Thoracic aorta (tissue), 2 donors: ENCODE data around the gene MMP14. TPM values are rescaled to one million over a fixed set of nuclear protein-coding genes. Genes with fewer than 3 reads are reported as not detected.
A peak's percentile ranks its signal among the peaks of the same experiment; 100 is the strongest.

Experiments used
- ATAC-seq: fragments of 150-250 bp; one replicate; pipeline ENCODE4 v1.8.0; 2017; ENCODE audit warnings: low read depth; ENCODE audit not compliant: insufficient number of reproducible peaks, low FRiP score
- DNase-seq: peaks from one replicate; pipeline ENCODE4 v3.0.0-alpha.2; 2020; ENCODE audit warnings: low spot score
- H3K27ac ChIP-seq, 2 donors: fragments of 200-600 bp; sonication (generic); 1 replicate in 1 of 2; 2 replicates in 1 of 2; pipeline ENCODE4 v1.5.1; 2016; ENCODE audit warnings: mild to moderate bottlenecking in 2 of 2, moderate library complexity in 2 of 2
- H3K27me3 ChIP-seq: fragments of 200-600 bp; sonication (generic); replicated peaks from 2 replicates; pipeline ENCODE4 v1.6.0; 2016; ENCODE audit warnings: mild to moderate bottlenecking; ENCODE audit not compliant: insufficient read depth
- H3K36me3 ChIP-seq: fragments of 200-600 bp; sonication (generic); one replicate; pipeline ENCODE4 v1.5.1; 2016
- H3K4me1 ChIP-seq, 2 donors: fragments of 200-600 bp; sonication (generic); 1 replicate in 1 of 2; 2 replicates in 1 of 2; pipeline versions ENCODE4 v1.5.1 to v1.6.0; 2016; ENCODE audit warnings: low read depth in 2 of 2, mild to moderate bottlenecking in 1 of 2; ENCODE audit not compliant: control insufficient read depth in 1 of 2
- H3K4me3 ChIP-seq: fragments of 200-600 bp; sonication (generic); 2 replicates; pipeline ENCODE4 v1.5.1; 2016; ENCODE audit warnings: mild to moderate bottlenecking
- H3K9me3 ChIP-seq: fragments of 200-600 bp; sonication (generic); 2 replicates; pipeline ENCODE4 v1.5.1; 2016
- total RNA-seq, 2 donors: library from RNA; depleted of rRNA; stranded (reverse); fragments of >200 nt; gene quantifications; one replicate each; pipeline versions ENCODE4 v1.1.0 to v1.2.3, GENCODE V29; 2016
- TF ChIP-seq, protein P1 (sequence below): fragments of 200-600 bp; sonication (generic); IDR thresholded peaks from one replicate; pipeline ENCODE4 v1.5.1; 2019; ENCODE audit warnings: antibody characterized with exemption

MMP14 gene
- total RNA-seq, 2 donors from 2014 or later, result 160 to 182 TPM

DNA sequence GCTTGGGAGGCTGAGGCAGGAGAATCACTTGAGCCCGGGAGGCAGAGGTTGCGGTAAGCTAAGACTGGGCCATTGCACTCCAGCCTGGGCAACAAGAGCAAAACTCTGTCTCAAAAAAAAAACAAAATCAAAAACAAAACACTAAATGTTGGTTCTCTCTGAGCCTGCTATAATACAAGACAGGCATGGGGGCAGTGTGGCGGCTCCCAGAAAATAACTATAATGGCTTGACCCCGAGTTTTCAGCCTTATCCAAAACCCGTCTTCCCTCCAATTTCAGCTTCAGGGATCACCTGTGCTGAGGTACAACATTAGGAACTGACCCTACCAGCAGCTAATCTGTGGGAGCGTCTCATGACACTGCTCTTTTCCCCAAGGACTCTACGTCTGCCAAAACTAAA lies 22.0 kb upstream of the MMP14 start:
- TF ChIP-seq, protein P1, sequence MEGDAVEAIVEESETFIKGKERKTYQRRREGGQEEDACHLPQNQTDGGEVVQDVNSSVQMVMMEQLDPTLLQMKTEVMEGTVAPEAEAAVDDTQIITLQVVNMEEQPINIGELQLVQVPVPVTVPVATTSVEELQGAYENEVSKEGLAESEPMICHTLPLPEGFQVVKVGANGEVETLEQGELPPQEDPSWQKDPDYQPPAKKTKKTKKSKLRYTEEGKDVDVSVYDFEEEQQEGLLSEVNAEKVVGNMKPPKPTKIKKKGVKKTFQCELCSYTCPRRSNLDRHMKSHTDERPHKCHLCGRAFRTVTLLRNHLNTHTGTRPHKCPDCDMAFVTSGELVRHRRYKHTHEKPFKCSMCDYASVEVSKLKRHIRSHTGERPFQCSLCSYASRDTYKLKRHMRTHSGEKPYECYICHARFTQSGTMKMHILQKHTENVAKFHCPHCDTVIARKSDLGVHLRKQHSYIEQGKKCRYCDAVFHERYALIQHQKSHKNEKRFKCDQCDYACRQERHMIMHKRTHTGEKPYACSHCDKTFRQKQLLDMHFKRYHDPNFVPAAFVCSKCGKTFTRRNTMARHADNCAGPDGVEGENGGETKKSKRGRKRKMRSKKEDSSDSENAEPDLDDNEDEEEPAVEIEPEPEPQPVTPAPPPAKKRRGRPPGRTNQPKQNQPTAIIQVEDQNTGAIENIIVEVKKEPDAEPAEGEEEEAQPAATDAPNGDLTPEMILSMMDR, result no peak
- no peak for DNase-seq
- Histone ChIP-seq H3K36me3 (no peaks in the 10 kb centered on the region), H3K9me3 (no peaks in the 10 kb centered on the region), H3K27me3 (no peaks in the 10 kb centered on the region), H3K27ac (no peak overlapping the region), H3K4me3 (peak overlapping the region; percentile 48), H3K4me1 (peaks cover 7 to 20% of the 10 kb centered on the region in 2 donors)
- ATAC-seq, result no peak

DNA sequence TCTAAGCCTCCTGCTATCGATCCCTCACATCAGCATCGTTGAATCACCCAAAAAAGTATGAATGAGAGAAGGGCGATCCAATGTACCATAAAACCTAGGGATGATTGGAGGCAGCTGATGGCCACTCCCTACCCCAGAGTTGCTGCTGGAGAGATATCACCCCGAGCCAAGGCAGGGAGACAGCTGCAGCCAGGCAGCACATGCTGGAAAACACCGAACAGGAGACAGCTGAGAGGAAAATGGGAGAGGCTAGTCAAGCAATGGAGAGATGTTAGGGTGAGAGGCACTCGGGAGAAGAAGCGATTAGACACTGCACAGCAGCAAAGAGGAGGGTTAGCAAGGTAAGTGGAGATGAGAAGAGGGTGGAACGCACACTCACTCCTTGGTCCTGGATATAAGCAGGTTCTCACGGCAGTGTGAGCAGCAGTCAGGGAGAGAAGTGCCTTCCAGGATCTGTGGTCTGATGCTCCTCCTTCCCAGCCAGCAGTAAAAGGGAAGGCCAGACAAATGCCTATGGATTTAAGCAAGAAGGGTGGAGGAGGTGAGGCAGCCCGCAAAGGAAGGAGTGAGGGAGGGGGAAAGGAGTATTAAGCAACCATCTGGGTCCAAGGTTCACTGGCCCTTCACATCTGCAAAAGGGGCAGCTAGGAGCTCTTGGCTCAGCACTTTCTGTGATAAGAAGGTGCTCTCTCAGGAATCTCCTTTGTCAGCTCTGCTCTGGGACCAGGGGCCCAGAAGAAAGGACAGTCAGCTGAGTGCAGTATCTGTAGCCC lies 21.3 kb upstream of the MMP14 start, which contains the start of gene SLC7A7:
SLC7A7 (minus strand) TSS at position 495 of the 773 bp plus-strand sequence. CDS start 2,037 bp downstream, outside the sequence.
- no peaks in the 10 kb centered on the region for H3K9me3 ChIP-seq
- no peak for DNase-seq
- no peaks in the 10 kb centered on the region for H3K27me3 ChIP-seq
- TF ChIP-seq, protein P1, result no peak
- peak within 1 kb of the TSS; percentile 2 to 61 for H3K27ac ChIP-seq
- no peaks in the 10 kb centered on the region for H3K36me3 ChIP-seq
- peaks cover 9 to 27% of the 10 kb centered on the region in 2 donors for H3K4me1 ChIP-seq
- no peak for ATAC-seq
- H3K4me3 ChIP-seq, result peak within 1 kb of the TSS; percentile 48

DNA sequence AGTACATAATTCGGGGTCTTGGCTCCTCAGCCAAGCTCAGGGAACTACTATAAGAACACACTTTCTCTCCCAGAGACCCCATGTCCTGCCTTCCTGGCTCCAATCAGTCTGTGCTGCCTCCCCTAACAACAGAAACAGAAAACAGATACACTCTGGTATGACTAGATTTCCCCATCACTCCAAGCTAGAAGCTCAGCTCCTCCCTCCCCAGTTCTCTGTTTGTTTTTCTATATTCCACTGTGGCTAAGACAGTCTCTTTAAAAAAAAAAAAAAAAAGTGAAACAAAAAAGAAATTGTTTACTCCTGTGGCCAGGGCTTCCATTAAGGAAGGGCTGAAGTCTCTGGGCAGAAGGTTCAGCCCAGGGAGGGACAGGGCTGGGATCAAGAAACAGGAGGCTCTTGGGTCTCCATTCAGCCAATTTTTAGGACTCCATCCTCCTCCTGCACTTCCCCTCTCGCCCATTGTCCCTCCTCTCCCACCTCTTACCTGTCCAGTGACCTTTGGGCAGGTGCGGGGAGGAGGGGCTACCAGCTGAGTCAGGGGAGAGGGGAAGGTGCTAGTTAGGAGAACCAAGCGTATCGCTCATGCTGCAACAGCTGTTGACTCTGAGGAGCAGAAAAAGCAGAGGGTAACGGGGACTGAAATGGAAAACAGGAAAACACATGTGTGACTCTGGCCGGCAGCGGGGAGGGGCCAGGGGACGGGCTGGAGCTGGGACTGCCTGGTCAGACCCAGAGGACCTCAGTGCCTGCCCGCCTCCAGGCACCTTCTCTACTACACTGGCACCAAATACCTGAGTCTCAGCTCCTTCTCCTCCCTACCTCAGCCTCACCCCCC lies 17.0 kb upstream of the MMP14 start:
- H3K36me3 ChIP-seq, result no peaks in the 10 kb centered on the region
- no peaks in the 10 kb centered on the region for H3K27me3 ChIP-seq
- H3K9me3 ChIP-seq, result no peaks in the 10 kb centered on the region
- TF ChIP-seq, protein P1, result no peak
- ATAC-seq, result peak; percentile 22
- DNase-seq, result no peak
- peak overlapping the region; percentile 90 to 91 for H3K27ac ChIP-seq
- H3K4me3 ChIP-seq, result peak overlapping the region; percentile 66
- H3K4me1 ChIP-seq, result peaks cover 9 to 41% of the 10 kb centered on the region in 2 donors

DNA sequence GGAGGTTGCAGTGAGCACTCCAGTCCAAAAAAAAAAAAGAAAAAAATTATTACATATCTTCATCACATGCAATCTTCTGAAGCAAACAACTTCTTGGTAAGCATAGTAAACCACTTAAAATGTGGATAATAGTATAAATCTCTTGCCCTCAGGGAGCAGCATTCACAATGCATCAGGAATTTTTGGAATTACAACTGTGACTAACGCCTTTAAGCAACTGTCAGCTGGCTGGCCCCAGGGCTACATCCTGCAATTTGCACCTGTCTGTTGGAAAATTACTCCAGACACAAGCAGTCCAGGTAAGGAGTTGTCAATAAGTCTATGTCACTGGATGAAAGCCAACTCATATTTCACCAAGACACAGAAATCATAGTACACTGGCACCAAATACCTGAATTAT lies 15.7 kb upstream of the MMP14 start:
- no peaks in the 10 kb centered on the region for H3K27me3 ChIP-seq
- DNase-seq, result no peak
- H3K9me3 ChIP-seq, result no peaks in the 10 kb centered on the region
- H3K27ac ChIP-seq, result peak overlapping the region in 1 of 2 donors; percentile 90
- TF ChIP-seq, protein P1, result no peak
- peaks cover 11 to 47% of the 10 kb centered on the region in 2 donors for H3K4me1 ChIP-seq
- H3K4me3 ChIP-seq, result no peak overlapping the region
- no peaks in the 10 kb centered on the region for H3K36me3 ChIP-seq
- no peak for ATAC-seq
